Ishikawa (cell line): ENCODE results near the gene ETV3.

ENCODE experiments used
- CEBPB ChIP-seq: IDR thresholded peaks from 2 replicates; pipeline ENCODE4 v1.6.1; 2012
- CREB1 ChIP-seq: IDR thresholded peaks from 2 replicates; pipeline ENCODE4 v1.6.1; 2012; ENCODE audit warnings: low read depth
- EGR1 ChIP-seq: IDR thresholded peaks from 2 replicates; pipeline ENCODE4 v1.6.1; 2012
- EP300 ChIP-seq: IDR thresholded peaks from 2 replicates; pipeline ENCODE4 v1.6.1; 2012; ENCODE audit warnings: borderline replicate concordance
- FOXM1 ChIP-seq: IDR thresholded peaks from 2 replicates; pipeline ENCODE4 v1.6.1; 2012; ENCODE audit warnings: low read depth, borderline replicate concordance
- MAX ChIP-seq: IDR thresholded peaks from 2 replicates; pipeline ENCODE4 v1.6.1; 2012
- NFIC ChIP-seq: IDR thresholded peaks from 2 replicates; pipeline ENCODE4 v1.6.1; 2012
- RAD21 ChIP-seq: IDR thresholded peaks from 2 replicates; pipeline ENCODE4 v1.6.1; 2012; ENCODE audit warnings: low read depth
- REST ChIP-seq: IDR thresholded peaks from 2 replicates; pipeline ENCODE4 v1.6.1; 2012; ENCODE audit warnings: low read depth, mild to moderate bottlenecking
- TAF1 ChIP-seq: IDR thresholded peaks from 2 replicates; pipeline ENCODE4 v1.6.1; 2012; ENCODE audit warnings: low read depth, mild to moderate bottlenecking
- TCF12 ChIP-seq: IDR thresholded peaks from 2 replicates; pipeline ENCODE4 v1.6.1; 2012; ENCODE audit warnings: low read depth
- TEAD4 ChIP-seq: IDR thresholded peaks from 2 replicates; pipeline ENCODE4 v1.6.1; 2012
- USF1 ChIP-seq: IDR thresholded peaks from 2 replicates; pipeline ENCODE4 v1.6.1; 2012
- YY1 ChIP-seq: IDR thresholded peaks from 2 replicates; pipeline ENCODE4 v1.6.1; 2012; ENCODE audit warnings: low read depth
- ZBTB7A ChIP-seq: IDR thresholded peaks from 2 replicates; pipeline ENCODE4 v1.6.1; 2012; ENCODE audit warnings: low read depth

ETV3 gene

GRCh38 chr1:157134442-157134841 lies 3.8 kb downstream of the ETV3 start:
- TF ChIP-seq TAF1 (no peak), ZBTB7A (no peak), CEBPB (no peak), YY1 (no peak), USF1 (no peak), TCF12 (no peak), NFIC (no peak), CREB1 (no peak), TEAD4 (no peak), RAD21 (no peak), FOXM1 (no peak), EP300 (no peak), EGR1 (no peak), MAX (no peak), REST (no peak)

GRCh38 chr1:157133426-157133825 lies 4.8 kb downstream of the ETV3 start:
- TF ChIP-seq ZBTB7A (no peak), TEAD4 (no peak), RAD21 (no peak), CREB1 (no peak), REST (no peak), EP300 (no peak), EGR1 (no peak), CEBPB (no peak), YY1 (no peak), NFIC (no peak)

- no peak for TF ChIP-seq RAD21
- no peak for TF ChIP-seq TEAD4
- no peak for TF ChIP-seq TAF1
- no peak for TF ChIP-seq CEBPB
- no peak for TF ChIP-seq NFIC
- no peak for TF ChIP-seq EP300
- TF ChIP-seq FOXM1 = no peak
- TF ChIP-seq REST = no peak
- no peak for TF ChIP-seq ZBTB7A
- TF ChIP-seq USF1 = no peak
- TF ChIP-seq YY1 = no peak
- TF ChIP-seq EGR1 = no peak
These were observed 5.5 kb downstream of the ETV3 start for GRCh38 chr1:157132616-157133167.

GRCh38 chr1:157132111-157132510 lies 6.1 kb downstream of the ETV3 start:
- TF ChIP-seq CREB1 = no peak
- no peak for TF ChIP-seq EGR1
- TF ChIP-seq ZBTB7A = no peak
- no peak for TF ChIP-seq RAD21
- TF ChIP-seq EP300 = no peak
- TF ChIP-seq CEBPB = no peak

GRCh38 chr1:157131281-157131680 lies 6.9 kb downstream of the ETV3 start:
- TF ChIP-seq TAF1 (no peak), RAD21 (no peak), FOXM1 (no peak), CEBPB (no peak), EGR1 (no peak), CREB1 (no peak)
